Forelimb muscle (tissue), 1 donor: ENCODE data around the gene RHOC. TPM values are rescaled to one million over a fixed set of nuclear protein-coding genes. Genes with fewer than 3 reads are reported as not detected.

Source experiments
- DNase-seq: peaks from one replicate; pipeline ENCODE4 v3.0.0-alpha.2; 2013; ENCODE audit warnings: low read depth
- polyA plus RNA-seq: library from polyadenylated mRNA; unstranded; fragments of 120-200 nt; gene quantifications from one replicate; pipeline ENCODE4 v1.2.1, GENCODE V29; 2013; ENCODE audit not compliant: insufficient read length

The RHOC gene
- polyA plus RNA-seq, 1 donor, result 306 TPM

DNA sequence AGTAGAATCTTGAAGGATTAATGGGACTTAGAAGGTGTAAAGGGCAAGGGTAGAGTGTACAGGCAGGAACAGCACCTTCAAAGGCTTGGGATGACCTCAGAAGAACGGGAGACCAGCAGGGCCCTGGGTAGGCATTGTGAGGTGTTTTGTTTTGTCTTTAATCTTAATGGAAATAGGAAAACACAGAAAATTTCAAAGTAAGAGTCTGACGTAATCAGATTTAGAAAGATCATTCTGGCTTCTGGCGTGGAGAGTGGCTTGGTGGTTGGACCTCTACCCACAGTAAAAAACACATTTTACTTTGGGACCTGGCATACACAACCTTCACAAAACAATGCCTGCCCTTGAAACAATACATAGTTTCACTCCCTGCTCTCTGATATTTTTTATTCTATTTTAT, 28.3 kb downstream of the RHOC start:
- DNase-seq, result no peak

DNA sequence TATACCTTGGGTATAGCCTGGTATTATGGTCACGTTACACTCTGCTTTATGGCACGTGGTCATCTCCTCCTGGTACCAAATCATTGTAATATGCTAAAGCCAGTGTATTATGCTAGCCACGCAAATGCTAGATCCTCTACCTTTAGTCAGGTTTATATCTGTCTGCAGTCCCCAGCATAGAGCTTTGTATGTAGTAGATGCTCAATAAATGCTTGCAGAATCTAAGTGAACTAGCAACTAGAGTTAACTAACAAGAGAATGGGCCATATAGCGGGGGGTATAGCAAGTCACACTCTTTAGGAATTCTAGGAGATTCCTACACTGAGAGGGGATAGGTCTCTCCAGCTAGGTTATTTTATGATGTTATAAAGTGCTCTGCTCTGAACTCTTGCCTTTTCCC, 29.4 kb downstream of the RHOC start:
- DNase-seq, result no peak

- DNase-seq, result no peak
Observed at GRCh38 chr1:112676543-112676942, 30.4 kb downstream of the RHOC start.

- no peak for DNase-seq
Observed at GRCh38 chr1:112675728-112676381, 31.1 kb downstream of the RHOC start.

DNA sequence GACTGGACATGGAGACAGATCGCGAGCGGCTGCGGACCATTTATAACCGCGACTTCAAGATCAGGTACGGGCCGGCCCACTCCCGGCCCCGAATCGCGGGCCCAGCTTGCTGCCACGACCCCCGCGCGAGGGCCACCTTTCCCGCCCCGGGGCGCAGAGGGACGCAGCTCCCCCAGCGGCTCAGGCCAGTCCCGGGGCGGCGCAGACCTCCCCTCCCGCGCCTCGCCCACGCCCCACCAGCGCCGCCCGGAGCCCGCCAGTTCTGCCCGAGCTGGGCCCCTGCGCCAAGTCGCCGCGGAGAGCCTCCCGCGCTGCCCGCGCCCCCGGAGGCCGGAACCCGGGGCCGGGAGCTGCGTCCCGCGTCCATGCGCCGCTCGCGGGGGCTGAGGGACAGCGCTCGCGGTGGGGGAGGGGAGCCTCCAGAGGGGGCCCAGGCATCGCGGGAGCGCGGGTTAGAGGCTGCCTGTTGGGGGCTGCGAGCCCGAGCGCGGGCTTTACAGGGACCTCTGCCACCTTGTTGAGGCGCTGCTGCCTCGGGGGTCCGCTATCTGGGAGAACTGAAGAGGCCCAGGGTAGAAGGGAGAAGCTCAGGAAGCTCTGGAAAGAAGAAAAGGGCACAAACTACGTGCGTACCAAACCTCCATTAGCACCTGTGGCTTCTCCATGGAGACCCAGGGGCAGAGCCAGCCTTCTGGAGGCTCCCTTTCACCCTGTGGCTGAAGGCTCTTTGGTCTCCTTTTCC, 31.8 kb downstream of the RHOC start:
- no peak for DNase-seq

DNA sequence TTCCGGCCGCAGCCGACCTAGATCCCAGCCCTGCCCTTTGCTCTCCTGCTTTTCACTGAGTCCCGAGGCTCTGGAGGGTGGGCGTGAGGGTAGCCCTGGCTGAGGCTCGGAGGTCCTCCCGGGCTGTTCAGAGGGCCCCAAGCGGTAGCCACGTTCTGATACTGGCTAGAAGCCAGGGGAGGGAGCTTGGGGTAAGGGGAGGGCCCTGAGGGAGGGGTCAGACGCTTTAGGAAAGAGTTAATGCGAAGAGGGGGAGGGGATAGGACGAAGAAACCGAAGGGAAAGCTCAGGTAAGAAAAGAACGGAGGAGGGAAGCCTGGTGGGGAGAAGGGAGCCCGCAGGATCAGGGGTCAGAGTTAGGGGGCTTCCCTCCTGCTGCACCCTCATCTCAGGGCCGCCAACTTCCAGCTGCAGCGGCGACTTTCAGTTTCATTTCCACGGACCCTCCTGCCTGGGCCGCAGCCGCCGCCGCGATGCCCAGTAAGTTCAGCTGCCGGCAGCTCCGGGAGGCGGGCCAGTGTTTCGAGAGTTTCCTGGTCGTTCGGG, 32.4 kb downstream of the RHOC start, which contains the start of gene MOV10:
TSS of gene MOV10 (plus strand) at position 220 of the 546 bp plus-strand sequence. CDS start at position 474, 254 bp downstream.
- no peak for DNase-seq

DNA sequence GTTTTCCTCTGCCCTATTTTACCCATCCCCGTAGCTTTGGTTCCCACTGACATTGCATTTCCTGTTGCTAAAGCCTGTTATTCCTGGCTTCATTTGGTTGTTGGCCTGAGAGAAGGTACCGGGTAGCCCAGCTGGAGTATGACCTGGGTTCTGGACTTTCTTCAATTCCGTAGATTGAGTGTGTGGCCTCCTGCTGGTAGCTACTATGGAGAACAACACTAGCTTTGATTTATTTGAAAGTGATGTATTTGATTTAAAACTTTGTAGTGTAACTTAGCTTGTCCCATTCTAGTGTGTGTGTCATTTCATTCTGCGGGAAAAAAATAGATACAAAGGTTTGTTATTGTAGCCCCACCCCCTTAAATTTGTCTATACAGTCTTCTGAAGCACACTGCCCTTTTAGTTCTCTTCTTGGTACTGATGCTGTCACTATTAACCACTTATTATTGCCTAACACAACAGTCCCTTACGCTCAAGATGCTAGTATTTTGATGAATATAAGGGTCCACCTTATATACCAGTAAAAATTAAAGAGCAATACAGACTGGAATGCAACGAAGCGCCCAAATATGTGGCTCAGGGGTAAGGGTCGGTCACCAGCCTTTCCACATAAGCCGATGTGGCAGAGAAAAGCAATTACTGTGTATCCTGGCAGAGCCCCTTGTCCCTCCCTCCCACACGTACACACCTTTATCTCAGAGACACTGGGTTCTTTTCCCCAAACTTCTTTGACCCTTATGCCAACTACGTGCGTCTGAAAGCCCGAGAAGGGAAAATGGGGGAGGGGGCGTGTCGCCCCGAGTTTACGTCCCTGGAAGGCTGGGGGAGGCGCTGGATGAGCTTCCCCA, 33.1 kb downstream of the RHOC start:
- DNase-seq, result peak; percentile 25

DNA sequence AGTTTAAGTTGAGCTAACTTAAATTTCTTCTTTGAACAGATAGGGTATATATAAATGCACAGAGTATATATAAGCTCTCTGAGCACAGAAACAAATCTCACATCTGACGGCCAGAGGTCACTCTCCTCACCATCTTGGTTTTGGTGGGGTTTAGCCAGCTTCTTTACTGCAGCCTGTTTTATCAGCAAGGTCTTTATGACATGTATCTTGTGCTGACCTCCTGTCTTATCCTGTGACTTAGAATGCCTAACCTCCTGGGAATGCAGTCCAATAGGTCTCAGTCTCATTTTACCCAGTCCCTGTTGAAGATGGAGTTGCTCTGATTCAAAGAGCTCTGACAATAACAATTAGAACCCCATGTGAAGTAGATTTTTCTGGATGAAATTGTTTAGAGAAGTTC, 34.1 kb downstream of the RHOC start:
- no peak for DNase-seq

DNA sequence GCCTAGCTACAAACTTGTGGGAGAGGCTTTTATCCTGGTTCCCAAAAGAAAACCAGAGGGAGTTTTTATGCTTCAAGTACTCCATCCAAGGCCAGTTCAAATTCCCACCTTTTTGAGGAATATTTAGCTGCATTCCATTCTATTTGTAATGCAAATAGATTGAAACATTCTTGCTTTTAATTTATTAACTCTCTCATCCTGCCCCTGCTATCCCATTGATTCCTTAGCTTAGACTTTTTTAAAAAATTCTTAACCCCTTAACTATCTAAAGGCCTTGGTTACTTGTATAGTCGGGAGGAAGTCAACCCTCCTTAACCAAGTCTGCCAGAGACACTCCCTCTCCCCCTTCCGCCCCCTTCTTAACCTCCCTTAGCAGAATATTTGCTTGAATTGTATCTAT, 34.9 kb downstream of the RHOC start:
- DNase-seq, result no peak

DNA sequence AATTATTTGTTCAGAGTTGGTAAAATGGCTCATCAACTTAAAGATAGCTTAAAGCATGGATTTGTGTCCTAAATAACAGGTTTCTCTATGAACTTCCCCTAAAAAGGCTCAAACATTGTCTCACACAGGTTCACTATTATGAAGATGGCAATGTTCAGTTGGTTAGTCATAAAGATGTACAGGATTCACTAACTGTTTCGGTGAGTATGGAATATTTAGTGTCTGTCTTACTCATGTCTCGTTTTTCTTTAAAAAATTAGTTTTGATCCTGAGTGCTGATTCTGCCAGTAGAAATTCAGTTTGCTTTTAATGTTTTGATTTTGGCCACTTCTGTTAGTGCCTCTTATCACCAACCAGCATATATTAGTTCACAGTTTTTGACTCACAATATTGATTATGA, 40.0 kb downstream of the RHOC start:
- no peak for DNase-seq

GRCh38 chr1:112665857-112666256, 41.1 kb downstream of the RHOC start:
- no peak for DNase-seq

GRCh38 chr1:112651205-112651604, 55.7 kb downstream of the RHOC start:
- no peak for DNase-seq

Other genes starting within 250 kb of the RHOC start
- 4.7 TPM for gene WNT2B, start 198.2 kb downstream of the RHOC start, polyA plus RNA-seq
- 13.1 TPM for gene ST7L, start 88.0 kb downstream of the RHOC start, polyA plus RNA-seq
- 75.0 TPM for gene CAPZA1, start 87.3 kb downstream of the RHOC start, polyA plus RNA-seq
- gene MOV10, start 32.5 kb downstream of the RHOC start, polyA plus RNA-seq, result 58.5 TPM
- gene PPM1J, start 8.2 kb upstream of the RHOC start, polyA plus RNA-seq, result 3.9 TPM
- 44.2 TPM for gene SLC16A1, start 249.1 kb upstream of the RHOC start, polyA plus RNA-seq